ENCODE data around the gene STYK1.
"Not testable (repeated sequence)": the region's sequence is repeated elsewhere in the genome, so short reads cannot be mapped to it uniquely, and the experiment has no call there.

The STYK1 gene

DNA sequence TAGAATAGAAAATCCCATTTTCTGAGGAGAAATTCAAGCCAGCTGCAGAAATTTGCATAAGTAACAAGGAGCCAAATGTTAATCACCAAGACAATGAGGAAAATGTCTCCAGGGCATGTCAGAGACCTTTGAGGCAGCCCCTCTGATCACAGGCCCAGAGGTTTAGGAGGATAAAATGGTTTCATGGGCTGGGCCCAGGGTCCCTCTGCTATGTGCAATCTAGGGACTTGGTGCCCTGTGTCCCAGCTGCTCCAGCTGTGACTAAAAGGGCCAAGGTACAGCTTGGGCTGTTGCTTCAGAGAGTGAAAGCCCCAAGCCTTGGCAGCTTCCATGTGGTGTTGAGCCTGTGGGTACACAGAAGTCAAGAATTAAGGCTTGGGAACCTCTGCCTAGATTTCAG is 27.3 kb downstream of the STYK1 start:
- H3K9me3 ChIP-seq (ENCODE audit: control insufficient read depth in 2 of 2, low read length in 2 of 2); H3K4me3 ChIP-seq (ENCODE audit: low read length in 2 of 2); H3K9ac ChIP-seq (ENCODE audit: low read length in 2 of 2); H3K27ac ChIP-seq (ENCODE audit: low read length); H3K27me3 ChIP-seq (ENCODE audit: control insufficient read depth in 1 of 2, insufficient read depth in 2 of 2, low read length in 2 of 2); H3K36me3 ChIP-seq (ENCODE audit: control insufficient read depth in 2 of 2, insufficient read depth in 2 of 2, low read length in 2 of 2); H3K4me1 ChIP-seq (ENCODE audit: control insufficient read depth, insufficient read depth, low read length): not testable (repeated sequence)

DNA sequence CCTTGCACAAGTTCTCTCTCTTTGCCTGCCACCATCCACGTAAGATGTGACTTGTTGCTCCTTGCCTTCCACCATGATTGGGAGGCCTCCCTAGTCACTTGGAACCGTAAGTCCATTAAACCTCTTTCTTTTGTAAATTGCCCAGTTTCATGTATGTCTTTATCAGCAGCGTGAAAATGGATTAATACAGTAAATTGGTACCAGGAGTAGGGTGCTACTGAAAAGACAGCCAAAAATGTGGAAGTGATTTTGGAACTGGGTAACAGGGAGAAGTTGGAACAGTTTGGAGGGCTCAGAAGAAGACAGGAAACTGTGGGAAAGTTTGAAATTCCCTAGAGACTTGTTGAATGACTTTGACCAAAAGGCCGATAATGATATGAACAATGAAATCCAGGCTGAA is 27.9 kb downstream of the STYK1 start:
- no peak overlapping the region for H3K27ac ChIP-seq (ENCODE audit: low read length)
- no peak overlapping the region for H3K9ac ChIP-seq (ENCODE audit: low read length in 2 of 2)
- H3K4me1 ChIP-seq (ENCODE audit: control insufficient read depth, insufficient read depth, low read length), result no peaks in the 10 kb centered on the region
- H3K27me3 ChIP-seq (ENCODE audit: control insufficient read depth in 1 of 2, insufficient read depth in 2 of 2, low read length in 2 of 2), result no peaks in the 10 kb centered on the region
- H3K9me3 ChIP-seq (ENCODE audit: control insufficient read depth in 2 of 2, low read length in 2 of 2), result peaks cover 4 to 9% of the 10 kb centered on the region in 2 donors
- H3K36me3 ChIP-seq (ENCODE audit: control insufficient read depth in 2 of 2, insufficient read depth in 2 of 2, low read length in 2 of 2), result no peaks in the 10 kb centered on the region
- H3K4me3 ChIP-seq (ENCODE audit: low read length in 2 of 2), result no peak overlapping the region

DNA sequence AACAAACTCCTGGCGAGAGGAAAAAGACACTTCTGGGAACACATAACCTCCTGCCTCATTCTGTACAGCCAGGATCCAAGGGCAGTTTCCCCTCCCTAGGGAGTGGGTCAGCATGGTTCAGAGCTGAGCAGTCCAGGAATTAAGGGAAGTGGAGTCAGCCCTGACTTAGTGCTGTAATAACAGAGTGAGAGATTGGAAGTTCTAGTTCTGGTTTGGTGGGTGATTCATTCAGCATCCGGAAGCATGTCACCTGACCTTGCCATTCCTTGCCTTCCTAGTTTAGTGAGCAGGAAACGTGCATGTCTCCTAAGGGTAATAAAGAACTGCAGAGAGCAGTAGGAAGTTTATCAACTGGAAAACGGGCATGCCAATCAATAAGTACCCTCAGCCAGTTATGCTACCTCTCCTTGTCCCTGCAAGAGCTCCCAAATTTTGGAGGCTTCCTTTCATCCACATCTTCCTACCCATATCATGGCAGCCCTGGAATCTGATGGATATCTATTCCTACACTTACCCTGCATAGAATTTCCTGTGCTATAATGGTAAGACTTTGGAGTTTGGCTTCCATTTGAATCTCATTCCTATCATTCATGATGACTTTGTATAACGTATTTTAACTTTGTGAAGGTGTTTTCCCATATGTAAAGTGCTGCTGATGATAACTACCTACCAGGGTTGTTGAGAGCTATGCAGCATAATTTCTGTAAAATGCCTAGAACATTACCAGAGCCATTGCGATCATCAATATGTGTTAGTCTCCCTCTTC is 31.9 kb downstream of the STYK1 start:
- H3K9ac ChIP-seq (ENCODE audit: low read length in 2 of 2), result no peak overlapping the region
- H3K27me3 ChIP-seq (ENCODE audit: control insufficient read depth in 1 of 2, insufficient read depth in 2 of 2, low read length in 2 of 2), result no peaks in the 10 kb centered on the region
- H3K36me3 ChIP-seq (ENCODE audit: control insufficient read depth in 2 of 2, insufficient read depth in 2 of 2, low read length in 2 of 2), result no peaks in the 10 kb centered on the region
- no peaks in the 10 kb centered on the region for H3K4me1 ChIP-seq (ENCODE audit: control insufficient read depth, insufficient read depth, low read length)
- H3K4me3 ChIP-seq (ENCODE audit: low read length in 2 of 2), result no peak overlapping the region
- H3K9me3 ChIP-seq (ENCODE audit: control insufficient read depth in 2 of 2, low read length in 2 of 2), result peaks cover 4 to 7% of the 10 kb centered on the region in 2 donors
- H3K27ac ChIP-seq (ENCODE audit: low read length), result no peak overlapping the region

DNA sequence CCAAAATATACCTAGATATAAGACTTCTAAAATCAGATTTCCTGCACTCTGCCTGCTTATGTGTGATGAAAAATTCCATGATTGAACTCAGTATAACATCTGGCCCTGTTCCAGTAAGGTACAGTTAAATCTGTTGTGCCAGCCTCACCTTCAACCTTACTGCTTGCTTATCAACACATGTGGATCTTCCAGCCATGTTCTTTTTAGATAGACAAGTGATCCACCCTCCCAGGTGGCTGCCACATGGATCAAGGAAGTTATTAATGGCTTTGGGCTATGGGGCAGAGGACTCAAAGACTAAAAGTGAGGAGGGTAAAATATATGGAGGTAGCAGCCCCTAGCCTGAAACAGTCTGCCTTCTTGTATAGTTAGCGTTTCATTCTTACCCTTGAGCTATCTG is 35.1 kb downstream of the STYK1 start:
- Histone ChIP-seq H3K27me3 (ENCODE audit: control insufficient read depth in 1 of 2, insufficient read depth in 2 of 2, low read length in 2 of 2) (no peaks in the 10 kb centered on the region), H3K4me3 (ENCODE audit: low read length in 2 of 2) (no peak overlapping the region), H3K27ac (ENCODE audit: low read length) (no peak overlapping the region), H3K9me3 (ENCODE audit: control insufficient read depth in 2 of 2, low read length in 2 of 2) (no peaks in the 10 kb centered on the region), H3K36me3 (ENCODE audit: control insufficient read depth in 2 of 2, insufficient read depth in 2 of 2, low read length in 2 of 2) (no peaks in the 10 kb centered on the region), H3K4me1 (ENCODE audit: control insufficient read depth, insufficient read depth, low read length) (no peaks in the 10 kb centered on the region), H3K9ac (ENCODE audit: low read length in 2 of 2) (no peak overlapping the region)

DNA sequence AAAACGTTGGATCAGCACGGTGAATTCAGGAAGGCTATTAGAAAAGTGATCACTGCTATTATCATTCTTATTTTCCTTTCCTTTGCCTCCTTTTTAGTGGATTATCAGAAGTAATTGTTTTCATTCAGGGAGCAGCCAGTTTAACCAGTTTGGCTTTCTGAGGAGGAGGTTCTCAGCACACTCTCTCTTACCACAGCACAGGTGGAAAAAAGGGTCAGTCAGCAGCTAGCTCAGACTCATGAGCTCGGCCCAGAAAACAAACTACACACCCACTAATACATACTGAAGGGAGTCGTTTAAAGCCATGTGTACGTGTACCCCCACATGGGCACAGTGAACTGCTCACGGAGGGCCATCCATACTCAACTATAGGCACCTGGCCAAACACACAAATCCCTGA is 37.2 kb downstream of the STYK1 start:
- no peaks in the 10 kb centered on the region for H3K4me1 ChIP-seq (ENCODE audit: control insufficient read depth, insufficient read depth, low read length)
- H3K27ac ChIP-seq (ENCODE audit: low read length), result no peak overlapping the region
- no peaks in the 10 kb centered on the region for H3K36me3 ChIP-seq (ENCODE audit: control insufficient read depth in 2 of 2, insufficient read depth in 2 of 2, low read length in 2 of 2)
- H3K9ac ChIP-seq (ENCODE audit: low read length in 2 of 2), result no peak overlapping the region
- no peaks in the 10 kb centered on the region for H3K27me3 ChIP-seq (ENCODE audit: control insufficient read depth in 1 of 2, insufficient read depth in 2 of 2, low read length in 2 of 2)
- no peaks in the 10 kb centered on the region for H3K9me3 ChIP-seq (ENCODE audit: control insufficient read depth in 2 of 2, low read length in 2 of 2)
- H3K4me3 ChIP-seq (ENCODE audit: low read length in 2 of 2), result no peak overlapping the region

DNA sequence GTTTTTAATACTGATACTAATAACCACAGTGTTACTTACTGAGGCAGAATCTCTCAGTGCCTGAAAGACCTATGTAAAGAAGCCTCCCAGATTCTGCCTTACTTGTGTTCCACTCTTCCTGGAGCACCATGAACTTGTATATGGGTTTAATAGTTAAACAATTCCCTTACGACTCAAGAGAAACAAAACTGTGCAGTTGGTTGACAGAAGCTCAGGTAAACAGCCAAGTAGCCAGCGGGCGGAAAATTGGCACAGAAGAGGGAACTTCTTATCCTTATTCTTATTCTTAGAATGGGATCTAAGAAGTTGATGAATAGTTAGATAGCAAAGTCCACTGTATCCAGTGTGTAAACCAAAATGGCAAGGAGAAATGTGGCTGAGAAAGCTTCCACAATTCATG is 37.7 kb downstream of the STYK1 start:
- Histone ChIP-seq H3K4me3 (ENCODE audit: low read length in 2 of 2) (no peak overlapping the region), H3K9ac (ENCODE audit: low read length in 2 of 2) (no peak overlapping the region), H3K27ac (ENCODE audit: low read length) (no peak overlapping the region), H3K9me3 (ENCODE audit: control insufficient read depth in 2 of 2, low read length in 2 of 2) (no peaks in the 10 kb centered on the region), H3K36me3 (ENCODE audit: control insufficient read depth in 2 of 2, insufficient read depth in 2 of 2, low read length in 2 of 2) (no peaks in the 10 kb centered on the region), H3K4me1 (ENCODE audit: control insufficient read depth, insufficient read depth, low read length) (no peaks in the 10 kb centered on the region), H3K27me3 (ENCODE audit: control insufficient read depth in 1 of 2, insufficient read depth in 2 of 2, low read length in 2 of 2) (no peaks in the 10 kb centered on the region)

DNA sequence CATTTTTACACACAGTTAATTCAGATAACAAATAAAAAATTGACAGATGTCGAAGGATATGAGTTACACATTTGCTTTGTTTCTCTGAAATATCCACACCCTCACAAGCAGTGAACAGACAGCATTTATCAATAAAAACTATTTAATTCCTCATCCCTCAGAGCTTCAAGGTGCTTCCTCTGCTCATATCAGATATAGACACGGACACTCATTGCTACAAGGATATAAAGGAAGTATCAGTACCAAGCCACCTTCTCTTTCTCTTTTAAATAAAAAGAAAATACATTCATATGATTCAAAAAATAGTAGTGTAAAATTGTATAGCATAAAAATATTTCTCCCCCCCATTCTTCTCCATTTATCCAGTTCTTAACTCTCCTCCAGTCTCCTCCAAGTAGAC is 38.5 kb downstream of the STYK1 start:
- Histone ChIP-seq H3K27ac (ENCODE audit: low read length) (no peak overlapping the region), H3K9ac (ENCODE audit: low read length in 2 of 2) (no peak overlapping the region), H3K9me3 (ENCODE audit: control insufficient read depth in 2 of 2, low read length in 2 of 2) (no peaks in the 10 kb centered on the region), H3K4me3 (ENCODE audit: low read length in 2 of 2) (no peak overlapping the region), H3K4me1 (ENCODE audit: control insufficient read depth, insufficient read depth, low read length) (no peaks in the 10 kb centered on the region), H3K27me3 (ENCODE audit: control insufficient read depth in 1 of 2, insufficient read depth in 2 of 2, low read length in 2 of 2) (no peaks in the 10 kb centered on the region), H3K36me3 (ENCODE audit: control insufficient read depth in 2 of 2, insufficient read depth in 2 of 2, low read length in 2 of 2) (no peaks in the 10 kb centered on the region)

DNA sequence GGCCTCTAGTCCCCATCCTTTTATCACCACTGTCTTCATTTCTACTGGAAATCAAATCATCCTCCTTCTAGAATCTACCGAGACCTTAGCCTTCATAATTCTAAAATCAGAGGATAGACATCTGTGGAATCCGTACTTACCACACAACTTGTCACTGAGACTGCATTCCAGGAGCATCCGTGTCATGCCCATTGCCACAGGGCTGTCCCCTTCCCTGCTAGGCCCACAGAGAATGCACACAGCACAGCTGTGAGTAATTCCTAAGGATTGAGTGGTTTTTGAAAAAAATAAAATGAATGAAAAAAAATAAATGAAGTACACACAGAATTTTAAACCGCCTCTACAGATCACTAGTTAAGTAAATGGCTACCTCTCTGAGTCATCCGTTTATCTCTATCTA is 39.4 kb downstream of the STYK1 start:
- H3K4me3 ChIP-seq (ENCODE audit: low read length in 2 of 2), result no peak overlapping the region
- no peak overlapping the region for H3K9ac ChIP-seq (ENCODE audit: low read length in 2 of 2)
- no peak overlapping the region for H3K27ac ChIP-seq (ENCODE audit: low read length)
- H3K9me3 ChIP-seq (ENCODE audit: control insufficient read depth in 2 of 2, low read length in 2 of 2), result no peaks in the 10 kb centered on the region
- H3K4me1 ChIP-seq (ENCODE audit: control insufficient read depth, insufficient read depth, low read length), result no peaks in the 10 kb centered on the region
- no peaks in the 10 kb centered on the region for H3K27me3 ChIP-seq (ENCODE audit: control insufficient read depth in 1 of 2, insufficient read depth in 2 of 2, low read length in 2 of 2)
- H3K36me3 ChIP-seq (ENCODE audit: control insufficient read depth in 2 of 2, insufficient read depth in 2 of 2, low read length in 2 of 2), result no peaks in the 10 kb centered on the region

DNA sequence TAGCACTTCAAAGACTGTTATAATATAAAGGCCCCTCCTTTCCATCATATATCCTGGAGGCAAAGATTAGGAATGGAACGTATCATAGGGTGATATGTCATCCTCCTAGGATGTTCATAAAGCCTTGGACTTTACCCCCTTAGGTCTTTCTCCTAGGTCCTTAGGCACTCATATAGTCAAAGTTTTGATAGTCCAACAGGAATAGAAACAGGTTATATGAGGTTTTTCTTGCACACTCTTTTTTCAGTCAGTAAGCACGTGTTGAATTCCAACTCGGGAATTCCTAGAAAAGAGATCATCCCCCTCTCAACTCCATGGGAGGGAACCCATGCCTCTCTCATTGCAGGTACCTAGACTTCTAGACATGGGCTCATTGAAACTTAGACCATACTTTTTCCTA is 40.3 kb downstream of the STYK1 start:
- H3K27me3 ChIP-seq (ENCODE audit: control insufficient read depth in 1 of 2, insufficient read depth in 2 of 2, low read length in 2 of 2), result no peaks in the 10 kb centered on the region

DNA sequence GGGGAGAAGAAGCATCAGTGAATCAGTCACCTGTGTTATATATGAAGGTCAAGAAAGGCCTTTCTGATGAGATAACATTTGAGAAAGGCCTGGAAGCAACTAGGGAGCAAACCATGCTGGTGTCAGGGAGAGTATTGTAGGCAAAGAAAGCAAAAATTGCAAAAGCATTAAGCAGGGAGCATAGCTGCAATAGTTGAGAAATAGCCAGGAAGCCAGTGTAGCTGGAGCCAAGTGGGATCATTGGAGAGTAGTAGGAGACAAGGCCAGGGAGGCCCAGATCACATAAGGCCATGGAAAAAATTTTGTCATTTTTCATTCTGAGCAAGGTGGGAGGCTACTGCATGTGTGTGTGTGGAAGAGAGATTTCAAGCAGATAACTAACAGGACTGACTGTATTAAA is 41.6 kb downstream of the STYK1 start:
- H3K9ac ChIP-seq (ENCODE audit: low read length in 2 of 2), result no peak overlapping the region
- no peaks in the 10 kb centered on the region for H3K27me3 ChIP-seq (ENCODE audit: control insufficient read depth in 1 of 2, insufficient read depth in 2 of 2, low read length in 2 of 2)
- H3K36me3 ChIP-seq (ENCODE audit: control insufficient read depth in 2 of 2, insufficient read depth in 2 of 2, low read length in 2 of 2), result no peaks in the 10 kb centered on the region
- no peaks in the 10 kb centered on the region for H3K9me3 ChIP-seq (ENCODE audit: control insufficient read depth in 2 of 2, low read length in 2 of 2)
- H3K27ac ChIP-seq (ENCODE audit: low read length), result no peak overlapping the region
- no peaks in the 10 kb centered on the region for H3K4me1 ChIP-seq (ENCODE audit: control insufficient read depth, insufficient read depth, low read length)
- H3K4me3 ChIP-seq (ENCODE audit: low read length in 2 of 2), result no peak overlapping the region

More for the DNA sequence above, 40.3 kb downstream of the STYK1 start:
- Histone ChIP-seq H3K36me3 (ENCODE audit: control insufficient read depth in 2 of 2, insufficient read depth in 2 of 2, low read length in 2 of 2) (no peaks in the 10 kb centered on the region), H3K9me3 (ENCODE audit: control insufficient read depth in 2 of 2, low read length in 2 of 2) (no peaks in the 10 kb centered on the region), H3K9ac (ENCODE audit: low read length in 2 of 2) (no peak overlapping the region), H3K4me3 (ENCODE audit: low read length in 2 of 2) (no peak overlapping the region), H3K27ac (ENCODE audit: low read length) (no peak overlapping the region), H3K4me1 (ENCODE audit: control insufficient read depth, insufficient read depth, low read length) (no peaks in the 10 kb centered on the region)

DNA sequence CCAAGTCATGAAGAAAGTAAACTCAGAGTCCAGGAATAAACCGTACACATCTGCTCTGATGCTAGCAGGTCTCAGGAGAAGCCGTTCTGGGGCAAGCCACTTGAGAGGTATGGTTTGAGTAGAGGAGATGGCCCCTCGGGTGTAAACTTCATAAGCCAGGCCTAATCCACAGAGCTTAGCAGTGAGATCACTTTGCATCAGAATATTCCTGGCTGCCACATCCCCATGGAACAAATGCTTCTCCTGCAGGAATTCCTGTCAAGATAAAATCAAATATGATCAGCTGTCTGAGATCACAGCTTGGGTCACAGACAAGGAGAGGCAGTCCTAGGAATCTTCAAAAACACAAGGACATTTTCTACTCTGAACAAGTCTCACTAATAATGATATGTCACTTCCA is 49.2 kb downstream of the STYK1 start:
- H3K9ac ChIP-seq (ENCODE audit: low read length in 2 of 2), result no peak overlapping the region
- H3K27me3 ChIP-seq (ENCODE audit: control insufficient read depth in 1 of 2, insufficient read depth in 2 of 2, low read length in 2 of 2), result peaks cover 3 to 4% of the 10 kb centered on the region in 2 donors
- H3K36me3 ChIP-seq (ENCODE audit: control insufficient read depth in 2 of 2, insufficient read depth in 2 of 2, low read length in 2 of 2), result no peaks in the 10 kb centered on the region
- no peaks in the 10 kb centered on the region for H3K4me1 ChIP-seq (ENCODE audit: control insufficient read depth, insufficient read depth, low read length)
- H3K4me3 ChIP-seq (ENCODE audit: low read length in 2 of 2), result no peak overlapping the region
- H3K27ac ChIP-seq (ENCODE audit: low read length), result no peak overlapping the region
- no peaks in the 10 kb centered on the region for H3K9me3 ChIP-seq (ENCODE audit: control insufficient read depth in 2 of 2, low read length in 2 of 2)
